ENCODE results near the gene NDUFA5. TPM values are rescaled to one million over a fixed set of nuclear protein-coding genes. Genes with fewer than 3 reads are reported as not detected.

NDUFA5 gene
- polyA plus RNA-seq, 1 of the 3 experiments (the other 2 are of a cell fraction), result 10.9 TPM

DNA sequence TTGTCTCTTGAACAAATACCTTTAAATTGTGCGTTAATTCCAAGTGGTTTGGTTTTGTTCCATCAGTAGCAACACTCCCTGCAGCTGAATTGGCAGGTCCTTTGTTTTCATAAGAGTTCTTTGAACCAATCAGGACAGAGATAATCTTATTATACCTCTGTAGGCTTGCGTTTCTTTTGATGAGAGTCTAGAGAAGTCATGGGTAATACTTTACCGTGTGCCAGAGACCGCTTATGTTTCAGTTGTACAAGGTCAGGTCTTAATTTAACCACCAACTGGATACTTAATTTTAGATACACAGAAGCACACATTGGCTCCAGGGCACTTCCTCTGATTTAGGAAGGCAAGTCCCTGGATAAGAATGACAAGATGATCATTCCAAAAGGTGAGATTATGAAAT, 43.9 kb upstream of the NDUFA5 start, which contains the start of gene ASB15 (continued):
- TF ChIP-seq POLR2AphosphoS5 (IDR thresholded peaks at IDR 0.05; ENCODE audit: low read depth, low read length) (no peak), CTCF (IDR thresholded peaks at IDR 0.05) (no peak), YY1 (IDR thresholded peaks at IDR 0.05; ENCODE audit: low read depth) (no peak), FOXJ3 (CRISPR knock-in tag; IDR thresholded peaks at IDR 0.05) (no peak), TCF12 (IDR thresholded peaks at IDR 0.05) (no peak), ELF1 (IDR thresholded peaks at IDR 0.05) (no peak)
- TF ChIP-seq, protein P1, sequence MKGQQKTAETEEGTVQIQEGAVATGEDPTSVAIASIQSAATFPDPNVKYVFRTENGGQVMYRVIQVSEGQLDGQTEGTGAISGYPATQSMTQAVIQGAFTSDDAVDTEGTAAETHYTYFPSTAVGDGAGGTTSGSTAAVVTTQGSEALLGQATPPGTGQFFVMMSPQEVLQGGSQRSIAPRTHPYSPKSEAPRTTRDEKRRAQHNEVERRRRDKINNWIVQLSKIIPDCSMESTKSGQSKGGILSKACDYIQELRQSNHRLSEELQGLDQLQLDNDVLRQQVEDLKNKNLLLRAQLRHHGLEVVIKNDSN (IDR thresholded peaks at IDR 0.05; ENCODE audit: borderline replicate concordance, low read depth), result no peak

DNA sequence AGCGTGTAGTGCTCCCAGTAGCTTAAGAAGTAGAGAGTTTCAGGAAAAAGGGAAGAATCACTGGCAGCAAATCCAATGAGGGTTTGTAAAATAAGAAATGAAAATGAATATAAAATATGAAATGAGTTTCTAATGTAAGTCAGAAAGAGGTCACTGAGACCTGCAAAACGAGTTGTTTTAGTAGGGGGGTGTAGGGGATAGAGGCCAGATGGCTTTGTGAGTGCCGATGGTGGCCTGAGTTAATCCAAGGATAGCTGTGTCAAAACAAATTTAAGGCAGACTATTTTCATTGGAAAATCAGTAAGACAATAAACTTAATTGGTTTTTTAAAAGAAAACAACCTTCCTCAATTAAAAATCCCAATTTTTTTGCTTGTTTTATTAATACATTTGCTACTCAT, 43.3 kb upstream of the NDUFA5 start:
- Histone ChIP-seq H3F3A (replicated peaks; ENCODE audit: insufficient read depth) (no peaks in the 10 kb centered on the region), H3K9ac (no peak overlapping the region), H3K27me3 (ENCODE audit: insufficient read depth) (no peaks in the 10 kb centered on the region), H3K4me3 (ENCODE audit: low read depth in 2 of 2, low read length in 1 of 2) (no peak overlapping the region), H3K27ac (ENCODE audit: low read depth in 2 of 2, low read length in 1 of 2) (no peak overlapping the region), H3K4me1 (ENCODE audit: control insufficient read depth in 1 of 2, insufficient read depth in 2 of 2, low read depth in 1 of 2, low read length in 1 of 2) (peaks cover 0 to 2% of the 10 kb centered on the region in 2 experiments; a peak in 1 of 4 replicates), H2AFZ (ENCODE audit: low read depth) (no peak overlapping the region), H3K9me3 (no peaks in the 10 kb centered on the region), H3K4me2 (no peak overlapping the region), H3K9me2 (no peaks in the 10 kb centered on the region), H4K20me1 (ENCODE audit: insufficient read depth) (no peaks in the 10 kb centered on the region), H3K36me3 (replicated peaks in 1 of 2; ENCODE audit: control insufficient read depth in 1 of 2, insufficient read depth in 2 of 2, low read length in 1 of 2) (no peaks in the 10 kb centered on the region), H3K79me2 (ENCODE audit: insufficient read depth) (no peaks in the 10 kb centered on the region)
- WGBS (ENCODE audit: low lambda C conversion rate), result 63% methylated on average over 3 of the region's 3 CpGs
- TF ChIP-seq GABPA (IDR thresholded peaks at IDR 0.05; ENCODE audit: low read depth), result no peak
- TF ChIP-seq NFIC (IDR thresholded peaks at IDR 0.05; ENCODE audit: borderline replicate concordance), result no peak
- no peak for TF ChIP-seq RCOR1 (IDR thresholded peaks at IDR 0.05; ENCODE audit: low read length)
- no peak for TF ChIP-seq YY1 (IDR thresholded peaks at IDR 0.05; ENCODE audit: low read depth)
- no peak for TF ChIP-seq FOXM1 (IDR thresholded peaks at IDR 0.05; ENCODE audit: low read depth)
- no peak for TF ChIP-seq SIN3A (IDR thresholded peaks at IDR 0.05; ENCODE audit: borderline replicate concordance, low read depth, low read length)
- no peak for TF ChIP-seq ELF1 (IDR thresholded peaks at IDR 0.05)
- TF ChIP-seq GATA2 (CRISPR knock-in tag; IDR thresholded peaks at IDR 0.05), result no peak
- TF ChIP-seq, protein P2, sequence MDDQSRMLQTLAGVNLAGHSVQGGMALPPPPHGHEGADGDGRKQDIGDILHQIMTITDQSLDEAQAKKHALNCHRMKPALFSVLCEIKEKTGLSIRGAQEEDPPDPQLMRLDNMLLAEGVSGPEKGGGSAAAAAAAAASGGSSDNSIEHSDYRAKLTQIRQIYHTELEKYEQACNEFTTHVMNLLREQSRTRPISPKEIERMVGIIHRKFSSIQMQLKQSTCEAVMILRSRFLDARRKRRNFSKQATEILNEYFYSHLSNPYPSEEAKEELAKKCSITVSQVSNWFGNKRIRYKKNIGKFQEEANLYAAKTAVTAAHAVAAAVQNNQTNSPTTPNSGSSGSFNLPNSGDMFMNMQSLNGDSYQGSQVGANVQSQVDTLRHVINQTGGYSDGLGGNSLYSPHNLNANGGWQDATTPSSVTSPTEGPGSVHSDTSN (IDR thresholded peaks at IDR 0.05), result no peak
- no peak for TF ChIP-seq FOSL2 (IDR thresholded peaks at IDR 0.05; ENCODE audit: borderline replicate concordance, low read depth)
- TF ChIP-seq CHD2 (IDR thresholded peaks at IDR 0.05; ENCODE audit: low read length, partially characterized antibody), result no peak
- no peak for TF ChIP-seq RXRA (IDR thresholded peaks at IDR 0.05; ENCODE audit: borderline replicate concordance, low read depth)
- TF ChIP-seq ZBTB33 (IDR thresholded peaks at IDR 0.05; ENCODE audit: borderline replicate concordance, low read depth), result no peak
- TF ChIP-seq MXI1 (IDR thresholded peaks at IDR 0.05; ENCODE audit: low read depth, low read length), result no peak
- TF ChIP-seq RFX5 (IDR thresholded peaks at IDR 0.05; ENCODE audit: low read length), result no peak
- no peak for TF ChIP-seq TAF1 (IDR thresholded peaks at IDR 0.05; ENCODE audit: borderline replicate concordance, low read depth, low read length)
- ChIA-PET POLR2A (no interaction called here), CTCF (interaction anchor here (0.7 to 1.5 kb wide), 4 partner anchors 13 to 79 kb away, joined by 3 read pairs; no protein-coding TSS in a partner anchor)
- no peak for DNase-seq
